Measurements from ENCODE around the gene RNU6-7. TPM values are rescaled to one million over a fixed set of nuclear protein-coding genes. Genes with fewer than 3 reads are reported as not detected.

Gene RNU6-7
- total RNA-seq, 1 experiment from 2014 or later, result not detected

Other genes starting within 250 kb of the RNU6-7 start
- gene ARHGAP5, start 124.7 kb upstream of the RNU6-7 start, total RNA-seq (2014; rRNA removed), result 46.4 and 62.1 TPM in 2 replicates
- gene RNU6-8, start 1.2 kb downstream of the RNU6-7 start, total RNA-seq (2014; rRNA removed), result not detected in 2 replicates
- gene AKAP6, start 127.3 kb downstream of the RNU6-7 start, total RNA-seq (2014; rRNA removed), result 1.5 and 2.8 TPM in 2 replicates

Measured in PC-3 (cell line).